HG03025 (cell line): Measurements from ENCODE around the gene HDAC7.

Experiments used
- ATAC-seq: cut with Tn5 transposase; IDR thresholded peaks from one replicate; pipeline ENCODE4 v1.9.1; 2021; ENCODE audit warnings: mild to moderate bottlenecking, moderate library complexity; ENCODE audit not compliant: unreplicated experiment, low FRiP score

The HDAC7 gene

DNA sequence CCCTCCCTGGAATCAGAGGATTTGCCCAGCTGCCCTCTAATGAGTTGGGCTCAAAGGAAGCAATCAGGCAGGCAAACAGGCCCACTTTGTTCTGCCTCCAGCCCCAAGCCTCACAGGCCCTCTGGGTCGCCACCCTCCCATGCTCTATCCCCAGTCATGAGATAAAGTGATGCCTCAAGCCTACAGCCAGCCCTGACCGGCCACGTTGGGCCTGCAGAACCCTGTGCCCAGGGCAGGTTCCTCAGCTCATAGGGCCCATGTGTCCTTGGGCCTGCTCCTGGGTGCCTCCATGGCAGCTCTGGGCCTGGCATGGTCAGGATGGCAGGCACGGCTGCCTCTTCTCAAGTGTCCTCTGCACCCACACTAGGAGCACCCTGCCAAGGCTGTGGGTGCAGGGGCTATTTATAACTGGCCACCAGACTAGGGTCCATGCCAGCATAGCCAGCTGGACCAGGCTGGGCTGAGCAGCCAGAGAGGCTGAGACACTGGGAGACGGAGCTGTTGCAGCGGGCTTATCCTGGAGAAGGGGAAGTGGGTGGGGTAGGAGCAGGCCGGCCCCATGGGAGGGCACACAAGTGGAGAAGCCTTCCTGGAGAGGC, 20.2 kb downstream of the HDAC7 start:
- ATAC-seq: no peak

- no peak for ATAC-seq
Measured at GRCh38 chr12:47798382-47798948, 21.2 kb downstream of the HDAC7 start.

GRCh38 chr12:47797441-47797840, 22.3 kb downstream of the HDAC7 start:
- ATAC-seq: no peak

DNA sequence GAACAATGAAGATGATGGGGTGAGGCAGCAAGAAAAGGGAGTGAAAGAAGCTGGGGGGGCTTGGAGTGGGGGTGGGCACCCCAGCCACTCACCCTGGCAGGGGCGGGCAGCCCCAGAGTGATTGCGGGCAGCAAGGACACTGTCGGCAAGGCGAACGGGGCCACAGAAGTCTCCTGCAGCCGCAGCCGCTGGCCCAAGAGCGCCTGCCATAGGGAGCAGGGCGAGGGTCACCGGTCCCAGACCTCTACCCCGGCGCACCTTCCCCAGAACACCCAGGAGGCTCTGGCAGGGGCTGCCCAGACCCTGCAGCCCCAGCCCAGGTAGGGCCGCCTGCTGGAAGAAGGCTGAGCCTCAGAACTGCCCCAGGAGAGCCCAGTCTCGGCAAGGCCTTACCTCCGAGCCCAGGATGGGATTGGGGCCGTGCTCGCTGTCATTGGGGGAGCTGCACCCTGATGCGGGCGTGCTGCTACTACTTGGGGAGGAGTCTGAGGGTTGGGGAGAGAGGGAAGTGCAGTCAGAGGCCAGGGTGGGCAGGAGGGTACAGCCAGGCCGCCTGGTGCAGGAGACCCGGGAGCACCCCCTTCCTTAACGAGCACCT, 23.8 kb downstream of the HDAC7 start:
- ATAC-seq: no peak

GRCh38 chr12:47795121-47795813, 24.4 kb downstream of the HDAC7 start:
- ATAC-seq: no peak

GRCh38 chr12:47794679-47795078, 25.0 kb downstream of the HDAC7 start:
- ATAC-seq: no peak

DNA sequence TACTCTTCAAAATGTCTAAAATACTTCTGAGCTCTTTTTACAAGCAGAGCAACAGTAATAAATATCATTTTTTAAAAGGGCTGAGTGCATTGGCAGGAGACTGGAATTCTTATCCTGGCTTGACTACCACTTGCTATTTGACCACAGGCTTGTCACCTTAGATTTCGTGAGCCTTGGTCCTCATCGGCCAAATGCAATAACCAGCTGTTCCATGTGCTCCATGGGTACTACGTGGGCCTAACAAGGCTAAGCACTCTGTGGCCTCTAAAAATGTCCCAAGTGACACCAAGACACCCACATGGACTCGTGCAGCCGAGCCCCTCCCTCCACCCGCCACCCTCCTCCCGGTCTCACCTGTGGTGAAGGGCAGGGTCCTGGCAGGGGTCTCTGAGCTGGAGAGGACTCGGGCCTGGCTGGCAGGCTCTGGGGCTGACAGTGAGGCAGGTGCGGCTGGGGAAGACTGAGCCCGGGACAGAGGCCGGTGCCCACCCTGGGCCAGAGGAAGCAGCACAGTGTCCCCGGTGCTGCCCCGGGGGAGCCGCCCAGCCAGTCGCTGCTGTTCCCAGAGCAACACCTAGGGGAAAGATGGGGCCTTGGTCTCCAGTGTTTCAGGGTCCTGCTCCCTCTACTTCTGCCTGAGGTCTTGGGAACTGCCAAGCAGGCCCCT, 26.6 kb downstream of the HDAC7 start:
- no peak for ATAC-seq

DNA sequence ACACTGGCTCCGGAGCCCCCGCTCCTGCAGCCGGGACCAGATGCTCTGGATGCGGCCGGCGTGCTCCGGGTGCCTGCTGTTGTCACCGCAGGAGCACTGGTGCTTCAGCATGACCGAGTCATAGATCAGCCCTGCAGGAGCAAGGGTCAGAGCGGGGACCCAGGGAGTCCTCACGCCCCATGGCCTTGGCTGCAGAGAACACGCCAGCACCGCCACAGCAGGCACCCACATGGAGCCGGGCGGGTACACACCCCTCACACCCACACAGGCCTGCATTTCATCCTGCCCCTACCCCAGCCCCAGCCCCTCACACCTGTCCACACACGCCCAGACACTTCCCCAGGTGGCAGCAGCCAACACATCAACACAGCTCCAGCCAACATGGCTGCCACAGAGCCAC, 27.8 kb downstream of the HDAC7 start:
- ATAC-seq: no peak

DNA sequence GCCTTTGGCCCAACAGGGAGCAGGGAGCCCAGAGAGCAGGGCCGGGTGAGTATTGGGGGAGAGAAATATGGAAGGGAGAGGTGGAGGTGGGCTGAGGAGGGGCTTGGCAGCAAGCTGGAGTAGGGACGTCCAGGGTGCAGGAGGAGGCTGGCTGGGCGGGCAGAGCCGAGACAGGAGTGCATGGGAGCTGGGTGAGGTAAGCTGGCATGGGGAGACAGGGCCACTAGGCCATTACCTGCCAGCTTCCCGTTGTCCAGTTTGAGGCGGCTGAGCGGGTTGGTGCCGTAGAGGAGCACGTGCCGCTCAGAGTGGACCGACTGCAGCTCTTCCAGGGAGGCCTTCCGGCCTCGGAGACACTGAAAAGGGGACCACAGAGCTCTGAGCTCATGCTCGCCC, 28.4 kb downstream of the HDAC7 start:
- ATAC-seq: no peak

- ATAC-seq: no peak
Measured at GRCh38 chr12:47790676-47791350, 28.9 kb downstream of the HDAC7 start.

DNA sequence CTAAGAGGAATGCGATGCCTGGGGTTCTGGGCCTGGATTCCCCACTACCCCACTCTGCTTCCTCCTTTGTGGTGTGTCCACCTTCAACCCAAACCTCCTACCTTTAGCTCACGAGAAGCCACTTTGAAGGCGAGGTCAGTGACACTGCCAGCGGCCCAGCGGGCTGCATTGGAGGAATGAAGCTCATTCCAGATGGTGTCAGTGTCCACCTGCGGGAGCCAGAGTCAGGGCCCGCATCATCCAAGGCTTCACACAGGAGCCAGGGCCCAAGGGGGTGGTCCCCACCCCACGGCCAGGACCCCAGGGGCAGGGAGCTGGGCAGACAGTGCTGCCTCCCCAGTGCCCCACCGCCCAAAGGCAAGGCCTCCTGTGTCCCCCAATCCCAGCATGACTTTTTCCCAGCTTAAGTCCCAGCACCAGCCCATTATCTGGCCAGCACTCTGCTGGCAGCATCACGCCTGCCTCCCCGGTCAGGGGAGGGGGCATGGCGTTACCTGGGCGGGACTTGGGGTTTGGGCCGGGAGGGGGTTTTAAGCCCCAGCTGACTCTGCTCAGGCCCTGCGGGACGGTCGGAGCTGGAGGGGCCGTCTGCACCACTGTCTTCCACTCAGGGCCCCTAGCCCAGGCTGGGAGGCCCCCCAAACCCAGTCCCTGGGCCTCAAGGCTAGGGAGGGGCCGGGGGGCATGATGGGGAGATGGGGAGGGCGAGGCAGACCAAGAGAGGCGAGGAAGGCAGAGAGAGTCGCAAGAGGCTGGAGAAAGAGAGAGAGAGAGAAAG, 29.8 kb downstream of the HDAC7 start:
- ATAC-seq: no peak

GRCh38 chr12:47789141-47789540, 30.6 kb downstream of the HDAC7 start:
- no peak for ATAC-seq

- no peak for ATAC-seq
Measured at GRCh38 chr12:47787596-47788319, 31.9 kb downstream of the HDAC7 start.

- no peak for ATAC-seq
Measured at GRCh38 chr12:47786662-47787280, 32.9 kb downstream of the HDAC7 start.

DNA sequence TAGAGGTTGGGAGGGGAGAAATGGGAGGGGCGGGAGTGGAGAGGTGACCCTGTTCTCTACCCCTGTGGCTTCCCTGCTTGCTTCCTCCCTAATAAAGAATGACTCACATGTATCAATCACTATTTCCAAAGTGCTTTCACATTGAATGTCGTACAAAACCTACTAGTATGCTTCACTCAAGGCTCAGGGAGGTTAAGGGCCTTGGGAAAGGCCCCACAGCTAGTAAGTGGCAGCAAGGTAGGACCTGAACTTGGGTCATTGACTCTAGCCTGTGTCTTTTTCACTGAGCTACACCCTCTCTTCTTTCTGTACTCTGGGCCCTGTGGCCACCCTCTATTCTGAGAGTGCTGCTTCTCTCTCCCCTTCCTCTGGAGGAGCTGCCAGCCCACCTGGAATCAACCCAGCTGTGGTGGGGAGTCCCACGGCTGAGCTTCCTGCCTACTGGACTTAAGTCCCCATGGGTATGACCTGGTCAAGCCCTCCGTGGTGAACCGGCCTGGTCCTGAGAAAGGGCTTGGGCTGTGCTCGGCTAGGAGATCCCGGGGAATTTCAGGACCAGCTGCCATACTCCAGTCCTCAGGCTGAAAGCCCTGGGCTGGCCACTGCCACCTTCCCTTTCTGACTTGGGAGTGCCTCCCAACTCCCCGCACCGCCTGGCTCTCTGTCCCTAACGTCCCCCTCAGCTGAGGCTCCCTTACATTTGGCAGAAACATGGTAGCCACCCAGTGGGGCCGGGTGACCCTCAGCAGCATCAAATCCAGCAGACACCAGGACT, 33.6 kb downstream of the HDAC7 start:
- ATAC-seq: no peak

- ATAC-seq: no peak
Measured at GRCh38 chr12:47785036-47785886, 34.4 kb downstream of the HDAC7 start.
